ENCODE results near the gene DTX1.

DTX1 gene

DNA sequence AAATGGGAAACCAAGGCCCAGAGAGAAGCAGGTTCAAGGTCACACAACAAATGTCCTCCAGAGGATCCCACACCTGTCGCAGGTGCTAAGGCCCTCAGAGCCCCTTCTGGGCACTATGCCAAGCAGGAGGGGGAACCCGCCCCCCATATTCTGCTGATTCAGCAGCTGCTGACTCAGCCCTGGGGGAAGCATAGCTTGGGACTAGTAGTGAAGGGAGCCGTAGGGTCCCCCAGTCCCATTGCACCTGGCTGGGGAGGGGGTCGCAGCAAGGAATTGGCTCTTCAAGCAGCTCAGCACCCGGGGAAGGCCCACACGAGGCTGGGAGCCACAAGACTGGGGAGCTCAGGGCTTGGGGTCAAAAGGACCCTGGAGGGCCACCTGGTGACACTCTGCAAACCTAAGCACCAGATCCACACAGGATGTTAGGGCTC, 78.0 kb downstream of the DTX1 start:
- TF ChIP-seq GATA3 (IDR thresholded peaks at IDR 0.05; ENCODE audit: low read depth, low read length) (no peak), GATA2 (IDR thresholded peaks at IDR 0.05; ENCODE audit: low read depth, low read length) (no peak)

GRCh38 chr12:113135178-113136127, 78.9 kb downstream of the DTX1 start, which contains the start of gene RASAL1:
Gene RASAL1, minus strand, starts transcription at chr12:113135761. Its CDS starts 299 bp downstream, at chr12:113135462.
- TF ChIP-seq GATA2 (IDR thresholded peaks at IDR 0.05; ENCODE audit: low read depth, low read length) = no peak
- no peak for TF ChIP-seq GATA3 (IDR thresholded peaks at IDR 0.05; ENCODE audit: low read depth, low read length)

DNA sequence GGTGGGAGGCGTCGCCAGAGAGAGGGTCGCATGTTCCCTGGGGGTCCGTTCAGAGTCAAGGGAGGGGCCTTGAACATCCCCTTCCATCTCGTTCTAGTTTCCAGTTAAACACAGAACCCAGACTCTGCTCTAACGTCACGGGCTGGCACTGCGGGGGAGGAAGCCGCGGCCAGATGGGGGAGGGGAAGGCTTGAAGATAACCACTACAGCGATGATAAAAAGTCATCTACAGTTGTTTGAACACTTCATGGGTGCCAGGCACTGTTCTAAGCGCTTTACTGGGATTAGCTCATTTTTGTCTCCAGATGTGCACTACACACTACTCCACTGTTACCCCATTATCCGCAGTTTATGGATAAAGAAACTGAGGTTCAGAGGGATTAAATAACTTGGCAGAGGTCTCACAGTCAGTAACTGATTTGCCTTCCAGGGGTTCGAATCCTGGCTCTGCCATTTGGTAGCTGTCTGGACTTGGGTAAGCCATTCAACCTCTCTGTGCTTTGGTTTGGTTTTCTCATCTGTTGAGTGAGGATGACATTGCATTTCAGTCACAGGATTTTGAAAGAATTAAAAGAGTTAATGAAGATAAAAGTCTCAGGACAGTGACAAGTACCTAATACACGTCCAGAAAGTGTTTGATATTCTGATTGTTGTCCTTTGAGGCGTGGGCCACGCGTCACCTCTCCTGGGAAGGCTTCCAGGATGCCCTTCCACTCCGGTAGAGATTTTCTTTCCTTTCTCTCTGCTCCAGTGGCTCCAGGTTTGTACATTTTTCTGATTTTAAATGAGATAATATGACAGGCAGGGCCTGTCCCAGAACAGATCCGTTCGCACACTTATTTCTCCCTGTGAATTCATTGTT, 79.8 kb downstream of the DTX1 start:
- TF ChIP-seq GATA3 (IDR thresholded peaks at IDR 0.05; ENCODE audit: low read depth, low read length) = no peak
- no peak for TF ChIP-seq GATA2 (IDR thresholded peaks at IDR 0.05; ENCODE audit: low read depth, low read length)

DNA sequence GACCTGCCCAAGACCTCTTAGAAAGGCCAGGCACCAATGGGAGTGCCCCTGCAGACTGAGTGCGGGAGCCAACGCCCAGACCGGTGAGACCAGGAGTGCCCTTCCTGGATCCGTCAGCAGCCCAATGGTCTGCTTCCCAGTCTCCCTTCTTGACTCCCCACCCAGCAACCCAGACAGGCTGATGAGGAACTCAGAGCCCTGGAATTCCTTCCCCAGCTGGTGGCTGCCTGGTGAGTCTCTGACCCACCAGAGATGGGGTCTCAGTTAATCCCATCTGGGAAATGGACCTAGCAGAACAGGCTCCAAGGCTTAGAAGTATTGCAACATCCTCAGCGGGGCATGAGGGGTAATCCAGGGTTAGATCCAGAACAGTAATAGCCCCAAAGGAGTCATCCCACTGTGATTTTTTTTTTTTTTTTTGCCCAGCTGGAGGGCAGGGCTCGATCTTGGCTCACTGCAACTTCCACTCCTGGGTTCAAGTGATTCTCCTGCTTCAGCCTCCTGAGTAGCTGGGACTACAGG, 80.5 kb downstream of the DTX1 start:
- TF ChIP-seq GATA3 (IDR thresholded peaks at IDR 0.05; ENCODE audit: low read depth, low read length) (no peak), GATA2 (IDR thresholded peaks at IDR 0.05; ENCODE audit: low read depth, low read length) (no peak)

DNA sequence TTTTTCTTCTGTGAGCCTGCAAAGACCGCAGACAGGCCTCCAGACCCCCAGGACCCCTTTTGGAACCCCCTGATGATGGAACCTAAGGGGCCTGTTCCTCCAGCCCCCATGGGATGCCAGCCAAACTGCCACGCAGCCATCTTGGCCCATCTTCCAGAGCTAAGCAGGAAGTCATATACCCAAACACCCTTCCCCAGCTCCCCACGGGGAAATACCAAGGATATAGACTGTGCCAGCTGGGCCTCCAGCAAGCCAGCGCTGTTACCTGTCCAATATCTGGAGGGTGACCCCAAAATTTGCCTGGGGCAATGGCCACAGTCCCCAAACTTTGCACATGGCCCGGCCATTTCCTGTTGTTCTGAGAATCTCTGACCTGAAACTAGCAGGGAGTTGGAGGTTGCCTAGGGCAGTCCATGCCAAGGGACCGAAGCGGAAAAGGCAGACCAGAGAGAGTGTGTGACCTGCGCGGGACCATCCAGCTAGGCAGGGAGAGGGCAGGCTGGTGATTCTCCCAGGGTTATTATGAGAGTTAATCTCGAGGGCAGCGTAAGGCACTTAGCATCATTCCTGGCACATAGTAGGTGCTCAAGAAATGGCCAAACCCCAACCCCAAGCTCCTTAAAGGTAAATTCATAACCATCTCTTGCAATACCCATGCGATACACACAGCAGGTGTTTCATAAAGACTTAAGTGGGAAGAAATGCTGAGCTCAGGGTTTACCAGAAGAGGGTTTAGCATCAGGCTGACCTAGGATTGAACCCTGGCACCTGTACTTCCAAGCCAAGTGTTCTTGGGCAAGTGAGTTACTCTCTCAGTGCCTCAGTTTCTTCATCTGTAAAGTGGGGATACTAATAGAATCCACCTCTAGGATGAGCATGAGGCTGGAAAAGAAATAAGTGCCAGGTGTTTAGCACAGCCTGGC, 81.6 kb downstream of the DTX1 start:
- TF ChIP-seq GATA3 (IDR thresholded peaks at IDR 0.05; ENCODE audit: low read depth, low read length) (no peak), GATA2 (IDR thresholded peaks at IDR 0.05; ENCODE audit: low read depth, low read length) (no peak)

- no peak for TF ChIP-seq GATA3 (IDR thresholded peaks at IDR 0.05; ENCODE audit: low read depth, low read length)
Measured at GRCh38 chr12:113138826-113139225, 82.3 kb downstream of the DTX1 start.

DNA sequence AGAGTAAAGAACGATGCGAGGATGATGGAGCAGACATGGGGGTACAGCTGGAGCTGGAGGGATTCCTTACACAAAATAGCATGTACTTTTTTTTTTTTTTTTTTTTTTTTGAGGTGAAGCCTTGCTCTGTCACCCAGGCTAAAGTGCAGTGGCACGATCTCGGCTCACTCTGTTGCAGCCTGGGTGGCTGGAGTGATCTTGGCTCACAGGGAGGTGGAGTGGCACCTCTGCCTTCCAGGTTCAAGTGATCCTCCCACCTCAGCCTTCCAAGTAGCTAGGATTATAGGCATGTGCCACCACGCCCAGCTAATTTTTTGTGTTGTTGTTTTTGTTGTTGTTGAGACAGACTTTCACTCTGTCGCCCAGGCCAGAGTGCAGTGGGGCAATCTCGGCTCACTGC, 84.2 kb downstream of the DTX1 start:
- TF ChIP-seq GATA3 (IDR thresholded peaks at IDR 0.05; ENCODE audit: low read depth, low read length) = no peak
- TF ChIP-seq GATA2 (IDR thresholded peaks at IDR 0.05; ENCODE audit: low read depth, low read length) = no peak

DNA sequence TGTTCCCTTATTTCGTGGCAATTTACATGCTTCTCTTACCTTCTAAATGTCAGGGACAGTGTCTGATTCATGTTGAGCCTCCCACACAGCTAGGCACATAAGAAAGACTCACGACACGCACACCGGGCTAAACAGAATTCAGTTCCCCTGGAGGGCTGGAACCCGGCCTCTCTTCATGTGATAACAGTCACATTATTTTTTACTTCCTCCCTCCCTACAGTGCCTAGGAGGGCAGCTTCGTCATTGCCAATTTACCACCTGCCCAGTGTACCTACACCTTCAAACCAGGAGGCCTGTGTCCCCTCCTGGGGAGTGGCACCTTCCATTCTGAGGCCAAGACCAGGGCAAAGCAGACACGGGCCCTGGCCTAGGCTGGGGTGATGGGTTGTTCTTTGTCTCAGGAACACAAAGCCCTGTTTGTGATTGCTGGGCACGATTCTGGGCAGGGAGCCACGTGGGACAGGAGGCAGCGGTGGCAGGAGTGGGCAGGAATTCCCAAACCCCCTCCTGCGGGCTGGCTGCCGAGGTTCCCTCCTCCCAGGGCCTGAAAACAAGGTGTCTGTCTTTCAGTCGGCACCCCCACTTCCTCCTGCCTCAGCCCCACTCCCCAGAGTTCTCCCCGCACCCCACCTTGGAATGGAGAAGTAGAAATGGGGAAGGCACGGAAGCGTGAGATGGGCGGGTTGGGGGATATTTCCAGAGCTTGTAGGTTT, 85.8 kb downstream of the DTX1 start:
- TF ChIP-seq GATA3 (IDR thresholded peaks at IDR 0.05; ENCODE audit: low read depth, low read length) = no peak
- no peak for TF ChIP-seq GATA2 (IDR thresholded peaks at IDR 0.05; ENCODE audit: low read depth, low read length)

- no peak for TF ChIP-seq GATA3 (IDR thresholded peaks at IDR 0.05; ENCODE audit: low read depth, low read length)
Measured at GRCh38 chr12:113142886-113143332, 86.4 kb downstream of the DTX1 start.

- TF ChIP-seq GATA3 (IDR thresholded peaks at IDR 0.05; ENCODE audit: low read depth, low read length) (no peak), GATA2 (IDR thresholded peaks at IDR 0.05; ENCODE audit: low read depth, low read length) (no peak)
Measured at GRCh38 chr12:113143959-113144358, 87.4 kb downstream of the DTX1 start.

GRCh38 chr12:113144806-113145205, 88.3 kb downstream of the DTX1 start:
- TF ChIP-seq GATA3 (IDR thresholded peaks at IDR 0.05; ENCODE audit: low read depth, low read length) (no peak), GATA2 (IDR thresholded peaks at IDR 0.05; ENCODE audit: low read depth, low read length) (no peak)

DNA sequence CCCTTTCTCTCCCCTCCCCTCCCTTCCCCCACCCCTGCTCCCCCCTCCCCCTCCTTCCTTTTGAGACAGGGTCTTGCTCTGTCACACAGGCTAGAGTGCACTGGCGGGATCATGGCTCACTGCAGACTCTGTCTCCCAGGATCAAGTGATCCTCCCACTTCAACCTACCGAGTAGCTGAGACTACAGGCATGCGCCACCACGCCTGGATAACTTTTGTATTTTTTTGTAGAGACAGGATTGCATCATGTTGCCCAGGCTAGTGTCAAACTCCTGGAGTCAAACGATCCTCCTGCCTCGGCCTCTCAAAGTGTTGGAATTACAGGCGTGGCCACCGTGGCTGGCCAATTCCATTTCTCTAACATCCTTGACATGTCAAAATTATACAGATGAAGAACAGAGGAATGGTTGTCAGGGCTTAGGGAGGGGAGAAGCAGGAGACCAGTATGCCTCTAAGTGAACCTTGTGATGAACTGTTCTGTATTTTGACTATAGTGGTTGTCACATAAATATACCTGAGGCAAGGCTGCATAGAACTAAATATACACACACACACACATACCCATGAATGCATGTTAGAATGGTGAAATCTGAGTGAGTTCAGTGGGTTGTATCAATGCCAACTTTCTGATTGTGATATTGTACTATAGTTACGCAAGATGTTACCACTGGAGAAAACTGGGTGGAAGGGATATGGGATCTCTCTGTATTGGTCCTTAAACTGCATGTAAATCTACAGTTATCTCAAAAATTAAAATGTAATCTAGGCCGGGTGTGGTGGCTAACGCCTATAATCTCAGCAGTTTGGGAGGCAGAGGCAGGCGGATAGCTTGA, 89.4 kb downstream of the DTX1 start:
- TF ChIP-seq GATA3 (IDR thresholded peaks at IDR 0.05; ENCODE audit: low read depth, low read length) = no peak
- TF ChIP-seq GATA2 (IDR thresholded peaks at IDR 0.05; ENCODE audit: low read depth, low read length) = no peak

All from SH-SY5Y (cell line).